ENCODE results near the gene GSTT2.
"Not testable (repeated sequence)": the region's sequence is repeated elsewhere in the genome, so short reads cannot be mapped to it uniquely, and the experiment has no call there.

DNA sequence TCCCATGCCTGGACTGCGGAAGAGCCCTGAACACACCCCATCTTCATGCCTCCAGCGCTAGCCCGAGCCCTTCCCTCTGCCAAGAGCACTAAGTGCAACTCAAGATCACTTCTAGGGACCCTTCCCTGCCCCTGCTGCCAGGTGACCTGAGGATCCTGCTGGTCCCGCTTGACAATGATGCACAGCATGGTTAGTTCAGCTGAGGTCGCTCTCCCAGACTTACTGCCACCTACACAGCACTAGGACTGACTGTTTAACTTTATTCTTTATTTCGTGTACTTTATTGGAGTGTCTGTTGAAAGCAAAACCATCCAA lies 25.0 kb upstream of the GSTT2 start:
- TF ChIP-seq, protein P1, sequence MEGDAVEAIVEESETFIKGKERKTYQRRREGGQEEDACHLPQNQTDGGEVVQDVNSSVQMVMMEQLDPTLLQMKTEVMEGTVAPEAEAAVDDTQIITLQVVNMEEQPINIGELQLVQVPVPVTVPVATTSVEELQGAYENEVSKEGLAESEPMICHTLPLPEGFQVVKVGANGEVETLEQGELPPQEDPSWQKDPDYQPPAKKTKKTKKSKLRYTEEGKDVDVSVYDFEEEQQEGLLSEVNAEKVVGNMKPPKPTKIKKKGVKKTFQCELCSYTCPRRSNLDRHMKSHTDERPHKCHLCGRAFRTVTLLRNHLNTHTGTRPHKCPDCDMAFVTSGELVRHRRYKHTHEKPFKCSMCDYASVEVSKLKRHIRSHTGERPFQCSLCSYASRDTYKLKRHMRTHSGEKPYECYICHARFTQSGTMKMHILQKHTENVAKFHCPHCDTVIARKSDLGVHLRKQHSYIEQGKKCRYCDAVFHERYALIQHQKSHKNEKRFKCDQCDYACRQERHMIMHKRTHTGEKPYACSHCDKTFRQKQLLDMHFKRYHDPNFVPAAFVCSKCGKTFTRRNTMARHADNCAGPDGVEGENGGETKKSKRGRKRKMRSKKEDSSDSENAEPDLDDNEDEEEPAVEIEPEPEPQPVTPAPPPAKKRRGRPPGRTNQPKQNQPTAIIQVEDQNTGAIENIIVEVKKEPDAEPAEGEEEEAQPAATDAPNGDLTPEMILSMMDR (IDR thresholded peaks at IDR 0.05), result not testable (repeated sequence)
- not testable (repeated sequence) for TF ChIP-seq EP300, POLR2AphosphoS5, POLR2A (IDR thresholded peaks at IDR 0.05)

Data from gastroesophageal sphincter (tissue), 3 donors.